Panc1 (cell line): Measurements from ENCODE around the gene TGFB1I1.

Source experiments
- CTCF ChIP-seq: fragments of 450-650 bp; IDR thresholded peaks from 2 replicates; pipeline ENCODE4 v1.5.1; 2017; ENCODE audit warnings: mild to moderate bottlenecking
- REST ChIP-seq, 2 experiments: IDR thresholded peaks; 2 replicates each; pipeline ENCODE4 v1.6.1; 2011 to 2012; ENCODE audit warnings: low read depth in 2 of 2, control low read depth in 1 of 2, low read length in 1 of 2, mild to moderate bottlenecking in 1 of 2, moderate library complexity in 1 of 2; ENCODE audit not compliant: insufficient read depth in 1 of 2

GRCh38 chr16:31451681-31452351 lies 20.1 kb upstream of the TGFB1I1 start:
- TF ChIP-seq CTCF (peak; percentile 84), REST (IDR thresholded peaks at IDR 0.05; ENCODE audit: insufficient read depth in 1 of 2, low read depth in 2 of 2, low read length in 1 of 2) (no peak)
